OCI-LY1 (cell line): ENCODE results near the gene MUL1.

ENCODE experiments used
- CTCF ChIP-seq: fragments of 200-600 bp; sonication (generic), shearing (Covaris generic); IDR thresholded peaks from 2 replicates; pipeline ENCODE4 v1.5.1; 2017; ENCODE audit warnings: mild to moderate bottlenecking, antibody characterized with exemption, low read length, moderate library complexity, mixed read lengths
- EZH2 ChIP-seq: fragments of 200-600 bp; sonication (generic), shearing (Covaris generic); IDR thresholded peaks from 2 replicates; pipeline ENCODE4 v1.8.0; 2017; ENCODE audit warnings: borderline replicate concordance, mixed run types, mild to moderate bottlenecking, antibody characterized with exemption, low read length, moderate library complexity, mixed read lengths

- no peak for TF ChIP-seq CTCF
- no peak for TF ChIP-seq EZH2
Measured at GRCh38 chr1:20499105-20499504, 8.8 kb downstream of the MUL1 start.
